ENCODE measurements around the gene MBD6.

Gene MBD6

GRCh38 chr12:57528831-57529555 is 6.4 kb downstream of the MBD6 start:
- Histone ChIP-seq H3K27ac (ENCODE audit: insufficient read depth, low read length, poor library complexity, severe bottlenecking) (no peak overlapping the region), H3K4me3 (ENCODE audit: insufficient read depth, low read depth, low read length, poor library complexity, severe bottlenecking) (no peak overlapping the region), H3K9me3 (ENCODE audit: control insufficient read depth, low read length) (no peaks in the 10 kb centered on the region), H3K27me3 (replicated peaks; ENCODE audit: control insufficient read depth, insufficient read depth, low read length, poor library complexity, severe bottlenecking) (no peaks in the 10 kb centered on the region), H3K4me1 (ENCODE audit: control insufficient read depth, insufficient read depth, low read length, poor library complexity, severe bottlenecking) (peaks cover 5% of the 10 kb centered on the region), H3K36me3 (ENCODE audit: control insufficient read depth, insufficient read depth, low read length) (peaks cover 80% of the 10 kb centered on the region)
- DNase-seq, result no peak

GRCh38 chr12:57529831-57530230 is 7.2 kb downstream of the MBD6 start:
- Histone ChIP-seq H3K36me3 (ENCODE audit: control insufficient read depth, insufficient read depth, low read length) (peaks cover 88% of the 10 kb centered on the region), H3K27ac (ENCODE audit: insufficient read depth, low read length, poor library complexity, severe bottlenecking) (no peak overlapping the region), H3K9me3 (ENCODE audit: control insufficient read depth, low read length) (no peaks in the 10 kb centered on the region), H3K4me3 (ENCODE audit: insufficient read depth, low read depth, low read length, poor library complexity, severe bottlenecking) (no peak overlapping the region), H3K4me1 (ENCODE audit: control insufficient read depth, insufficient read depth, low read length, poor library complexity, severe bottlenecking) (no peaks in the 10 kb centered on the region), H3K27me3 (replicated peaks; ENCODE audit: control insufficient read depth, insufficient read depth, low read length, poor library complexity, severe bottlenecking) (no peaks in the 10 kb centered on the region)
- no peak for DNase-seq

DNA sequence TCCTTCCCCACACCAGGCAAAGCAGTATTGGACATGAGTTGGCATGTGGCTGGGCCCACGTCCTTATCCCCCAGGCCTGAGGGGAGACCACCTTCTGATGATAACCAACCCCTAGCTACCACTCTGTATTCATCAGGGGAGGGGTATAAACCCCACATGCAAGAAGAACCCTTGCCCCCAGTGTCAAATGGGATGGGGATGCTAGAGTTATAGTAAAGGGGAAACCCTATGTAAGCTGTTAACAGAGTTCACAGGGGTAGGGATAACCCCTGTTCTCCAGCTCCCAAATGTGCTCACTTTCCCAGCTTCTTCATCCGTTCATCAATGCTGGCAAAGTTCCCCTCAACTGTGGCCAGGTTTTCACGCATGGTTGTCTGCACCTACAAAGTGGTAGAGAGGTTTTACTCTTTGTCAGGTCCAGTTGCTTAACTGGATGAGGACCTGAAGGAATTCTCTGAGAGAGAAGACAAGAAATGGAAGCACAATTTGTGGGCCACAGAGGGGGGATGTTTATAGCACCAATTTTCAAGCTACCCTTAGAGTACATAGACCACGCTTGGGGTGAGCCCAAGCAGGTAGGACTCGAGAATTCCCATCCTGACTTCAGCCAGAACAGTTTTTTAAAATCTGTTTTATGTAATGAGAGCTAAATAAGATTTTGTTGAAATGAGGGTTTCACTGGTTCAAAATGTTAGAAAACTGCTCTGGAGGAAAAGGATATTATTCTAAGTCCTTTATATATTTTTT is 7.9 kb downstream of the MBD6 start:
- peaks cover 86% of the 10 kb centered on the region for H3K36me3 ChIP-seq (ENCODE audit: control insufficient read depth, insufficient read depth, low read length)
- H3K27me3 ChIP-seq (replicated peaks; ENCODE audit: control insufficient read depth, insufficient read depth, low read length, poor library complexity, severe bottlenecking), result no peaks in the 10 kb centered on the region
- no peaks in the 10 kb centered on the region for H3K4me1 ChIP-seq (ENCODE audit: control insufficient read depth, insufficient read depth, low read length, poor library complexity, severe bottlenecking)
- no peak overlapping the region for H3K27ac ChIP-seq (ENCODE audit: insufficient read depth, low read length, poor library complexity, severe bottlenecking)
- no peak overlapping the region for H3K4me3 ChIP-seq (ENCODE audit: insufficient read depth, low read depth, low read length, poor library complexity, severe bottlenecking)
- H3K9me3 ChIP-seq (ENCODE audit: control insufficient read depth, low read length), result no peaks in the 10 kb centered on the region
- DNase-seq, result no peak

DNA sequence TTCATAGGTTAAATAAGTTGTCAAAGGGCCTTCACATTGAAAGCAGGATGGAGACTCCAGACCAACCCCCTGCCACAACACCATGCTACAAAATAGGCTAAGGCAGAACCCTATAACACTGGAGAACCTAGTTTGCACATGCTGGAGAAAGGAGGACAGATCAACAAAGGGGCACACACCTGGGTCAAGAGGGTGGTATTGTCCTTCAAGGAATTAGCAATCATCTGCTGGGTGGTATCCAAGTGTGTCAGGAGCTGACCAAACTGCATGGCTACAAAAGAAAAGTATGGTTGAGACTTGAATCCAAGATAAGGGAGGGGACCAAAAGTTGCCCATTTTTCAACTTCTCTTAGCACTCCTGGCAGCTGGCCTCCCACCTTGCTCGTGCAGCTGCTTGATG is 9.2 kb downstream of the MBD6 start:
- no peak overlapping the region for H3K27ac ChIP-seq (ENCODE audit: insufficient read depth, low read length, poor library complexity, severe bottlenecking)
- H3K4me3 ChIP-seq (ENCODE audit: insufficient read depth, low read depth, low read length, poor library complexity, severe bottlenecking), result no peak overlapping the region
- H3K4me1 ChIP-seq (ENCODE audit: control insufficient read depth, insufficient read depth, low read length, poor library complexity, severe bottlenecking), result no peaks in the 10 kb centered on the region
- no peak for DNase-seq
- peaks cover 83% of the 10 kb centered on the region for H3K36me3 ChIP-seq (ENCODE audit: control insufficient read depth, insufficient read depth, low read length)
- H3K9me3 ChIP-seq (ENCODE audit: control insufficient read depth, low read length), result no peaks in the 10 kb centered on the region
- H3K27me3 ChIP-seq (replicated peaks; ENCODE audit: control insufficient read depth, insufficient read depth, low read length, poor library complexity, severe bottlenecking), result no peaks in the 10 kb centered on the region

DNA sequence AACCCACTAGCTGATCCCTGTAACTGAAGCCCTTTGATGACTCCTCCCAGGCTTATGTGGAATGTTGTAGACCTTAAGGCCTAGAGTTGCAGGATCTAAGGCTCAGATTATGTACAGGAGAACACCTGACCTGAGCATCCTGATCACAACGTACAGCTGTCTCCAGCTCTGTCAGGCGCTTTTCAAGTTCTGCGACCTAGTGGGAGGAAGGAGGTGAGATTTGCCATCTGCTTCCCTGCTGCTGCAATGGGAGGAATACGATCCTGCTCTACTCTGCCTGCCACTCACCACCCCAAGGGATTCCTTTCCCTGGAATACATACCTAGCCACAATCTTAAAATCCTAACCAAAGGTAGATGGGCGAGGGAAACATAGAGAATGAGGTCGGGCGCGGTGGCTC is 10.5 kb downstream of the MBD6 start:
- H3K9me3 ChIP-seq (ENCODE audit: control insufficient read depth, low read length), result no peaks in the 10 kb centered on the region
- peaks cover 70% of the 10 kb centered on the region for H3K36me3 ChIP-seq (ENCODE audit: control insufficient read depth, insufficient read depth, low read length)
- no peak for DNase-seq

DNA sequence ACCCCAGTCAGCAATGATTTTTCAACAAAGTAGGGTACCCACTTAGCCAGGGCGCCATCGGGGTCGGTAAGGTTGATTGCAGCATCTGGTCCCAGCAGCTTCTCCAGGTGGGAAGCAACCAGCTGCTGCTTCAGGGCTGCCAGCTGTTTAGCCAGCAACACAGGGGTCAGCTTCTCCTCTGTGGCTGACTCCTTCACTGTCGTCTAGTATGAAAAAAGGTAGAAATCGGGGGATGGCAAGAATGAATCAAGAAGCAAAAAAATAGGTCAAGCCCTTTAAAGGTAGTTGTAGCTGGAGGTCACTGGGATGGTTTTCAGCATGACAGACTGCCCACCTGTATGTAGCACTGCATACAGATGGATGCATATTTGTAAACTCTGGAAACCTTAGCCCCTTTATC is 11.6 kb downstream of the MBD6 start:
- H3K27ac ChIP-seq (ENCODE audit: insufficient read depth, low read length, poor library complexity, severe bottlenecking), result no peak overlapping the region
- no peak overlapping the region for H3K4me3 ChIP-seq (ENCODE audit: insufficient read depth, low read depth, low read length, poor library complexity, severe bottlenecking)
- H3K4me1 ChIP-seq (ENCODE audit: control insufficient read depth, insufficient read depth, low read length, poor library complexity, severe bottlenecking), result no peaks in the 10 kb centered on the region
- H3K27me3 ChIP-seq (replicated peaks; ENCODE audit: control insufficient read depth, insufficient read depth, low read length, poor library complexity, severe bottlenecking), result no peaks in the 10 kb centered on the region
- peaks cover 59% of the 10 kb centered on the region for H3K36me3 ChIP-seq (ENCODE audit: control insufficient read depth, insufficient read depth, low read length)
- no peak for DNase-seq
- no peaks in the 10 kb centered on the region for H3K9me3 ChIP-seq (ENCODE audit: control insufficient read depth, low read length)

More for the DNA sequence above, 10.5 kb downstream of the MBD6 start:
- Histone ChIP-seq H3K4me3 (ENCODE audit: insufficient read depth, low read depth, low read length, poor library complexity, severe bottlenecking) (no peak overlapping the region), H3K27ac (ENCODE audit: insufficient read depth, low read length, poor library complexity, severe bottlenecking) (no peak overlapping the region), H3K4me1 (ENCODE audit: control insufficient read depth, insufficient read depth, low read length, poor library complexity, severe bottlenecking) (no peaks in the 10 kb centered on the region), H3K27me3 (replicated peaks; ENCODE audit: control insufficient read depth, insufficient read depth, low read length, poor library complexity, severe bottlenecking) (no peaks in the 10 kb centered on the region)

- no peaks in the 10 kb centered on the region for H3K9me3 ChIP-seq (ENCODE audit: control insufficient read depth, low read length)
- H3K4me3 ChIP-seq (ENCODE audit: insufficient read depth, low read depth, low read length, poor library complexity, severe bottlenecking), result no peak overlapping the region
- no peaks in the 10 kb centered on the region for H3K27me3 ChIP-seq (replicated peaks; ENCODE audit: control insufficient read depth, insufficient read depth, low read length, poor library complexity, severe bottlenecking)
- peaks cover 53% of the 10 kb centered on the region for H3K36me3 ChIP-seq (ENCODE audit: control insufficient read depth, insufficient read depth, low read length)
- no peak for DNase-seq
- H3K4me1 ChIP-seq (ENCODE audit: control insufficient read depth, insufficient read depth, low read length, poor library complexity, severe bottlenecking), result no peaks in the 10 kb centered on the region
- no peak overlapping the region for H3K27ac ChIP-seq (ENCODE audit: insufficient read depth, low read length, poor library complexity, severe bottlenecking)
Measured at GRCh38 chr12:57534991-57535543, 12.4 kb downstream of the MBD6 start.

DNA sequence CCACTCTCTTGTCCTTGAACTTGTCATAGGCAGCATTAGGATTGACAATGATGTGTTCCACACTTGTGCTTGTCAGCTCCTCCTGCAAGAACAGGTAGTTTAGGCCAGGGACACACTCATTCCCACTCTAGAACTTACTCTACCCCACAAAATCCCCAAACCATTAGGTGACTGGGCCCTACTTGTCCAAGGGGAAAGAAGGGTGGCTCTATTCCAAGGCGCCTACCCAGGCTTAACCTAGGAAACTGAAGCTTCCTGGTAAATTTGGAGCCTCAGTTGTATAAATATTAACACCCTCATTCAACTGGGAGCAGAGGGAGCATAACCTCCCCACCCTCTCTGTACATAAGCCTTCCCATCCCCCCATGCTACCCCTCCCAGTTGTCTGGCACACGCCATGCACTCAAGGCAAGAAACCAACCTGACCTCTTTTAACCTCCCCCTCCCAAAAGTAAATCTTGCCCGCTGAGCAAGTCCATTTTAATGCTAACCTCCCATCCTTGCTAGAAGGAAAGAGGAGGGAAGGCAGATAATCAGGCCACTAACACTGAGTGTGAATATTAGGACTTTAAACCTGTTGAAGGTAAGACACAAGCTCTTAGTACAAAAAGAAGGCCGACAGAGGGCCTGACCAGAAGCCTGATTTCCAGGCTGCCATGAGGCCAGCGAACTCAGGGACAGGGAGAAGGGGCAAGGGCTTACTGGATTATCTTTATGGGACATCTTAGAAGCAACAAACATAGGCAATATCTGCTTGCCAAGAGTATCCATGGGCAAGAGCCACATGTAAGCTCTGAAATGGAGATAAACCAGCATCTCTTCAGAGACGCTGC is 13.4 kb downstream of the MBD6 start:
- H3K36me3 ChIP-seq (ENCODE audit: control insufficient read depth, insufficient read depth, low read length), result peaks cover 44% of the 10 kb centered on the region

DNA sequence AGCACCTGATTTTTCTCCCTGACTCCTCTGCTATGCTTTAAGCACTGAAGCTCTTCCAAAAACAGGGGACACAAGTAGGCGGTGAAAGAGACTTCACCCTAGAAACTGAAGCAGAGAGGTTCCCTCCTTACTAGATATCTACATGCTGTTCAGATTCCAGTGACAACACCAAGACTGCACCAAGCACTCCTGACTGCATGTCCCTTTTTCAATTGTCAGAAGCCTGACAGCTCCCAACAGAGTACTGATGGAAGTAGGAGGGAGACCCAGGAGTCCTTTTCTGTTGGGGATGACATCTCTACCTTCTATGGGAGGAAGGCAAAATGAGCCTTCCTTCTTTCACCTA is 13.9 kb downstream of the MBD6 start:
- Histone ChIP-seq H3K4me3 (ENCODE audit: insufficient read depth, low read depth, low read length, poor library complexity, severe bottlenecking) (no peak overlapping the region), H3K27ac (ENCODE audit: insufficient read depth, low read length, poor library complexity, severe bottlenecking) (no peak overlapping the region), H3K4me1 (ENCODE audit: control insufficient read depth, insufficient read depth, low read length, poor library complexity, severe bottlenecking) (no peaks in the 10 kb centered on the region), H3K36me3 (ENCODE audit: control insufficient read depth, insufficient read depth, low read length) (peaks cover 40% of the 10 kb centered on the region), H3K27me3 (replicated peaks; ENCODE audit: control insufficient read depth, insufficient read depth, low read length, poor library complexity, severe bottlenecking) (no peaks in the 10 kb centered on the region), H3K9me3 (ENCODE audit: control insufficient read depth, low read length) (no peaks in the 10 kb centered on the region)
- no peak for DNase-seq

More for the DNA sequence above, 13.4 kb downstream of the MBD6 start:
- DNase-seq, result no peak
- Histone ChIP-seq H3K27ac (ENCODE audit: insufficient read depth, low read length, poor library complexity, severe bottlenecking) (no peak overlapping the region), H3K4me1 (ENCODE audit: control insufficient read depth, insufficient read depth, low read length, poor library complexity, severe bottlenecking) (no peaks in the 10 kb centered on the region), H3K9me3 (ENCODE audit: control insufficient read depth, low read length) (no peaks in the 10 kb centered on the region), H3K4me3 (ENCODE audit: insufficient read depth, low read depth, low read length, poor library complexity, severe bottlenecking) (no peak overlapping the region), H3K27me3 (replicated peaks; ENCODE audit: control insufficient read depth, insufficient read depth, low read length, poor library complexity, severe bottlenecking) (no peaks in the 10 kb centered on the region)

Data from effector memory CD4-positive, alpha-beta T cell (primary cell).